SH-SY5Y (cell line): ENCODE data around the gene OSTN.

Experiments
- GATA2 ChIP-seq: IDR thresholded peaks from 2 replicates; pipeline ENCODE4 v1.6.1; 2011; ENCODE audit warnings: mild to moderate bottlenecking, low read depth, low read length
- GATA3 ChIP-seq: IDR thresholded peaks from 2 replicates; pipeline ENCODE4 v1.6.1; 2011; ENCODE audit warnings: low read depth, mild to moderate bottlenecking, low read length, moderate library complexity

GRCh38 chr3:191197761-191198306 is 1.2 kb upstream of the OSTN start:
- TF ChIP-seq GATA2 = no peak
- TF ChIP-seq GATA3 = no peak
